Stimulated activated CD4-positive, alpha-beta T cell treated with anti-CD3 and anti-CD28 coated beads, Interleukin-15, amount 100 ng/mL, for 1 hour (primary cell): Measurements from ENCODE around the gene PIPOX.

Experiments used
- DNase-seq, 2 donors: peaks; one replicate each; pipeline ENCODE4 v3.0.0-alpha.2; 2020; ENCODE audit warnings: low read depth in 1 of 2, low spot score in 1 of 2

The PIPOX gene

GRCh38 chr17:29018788-29019474 is 24.0 kb upstream of the PIPOX start:
- DNase-seq: no peak

GRCh38 chr17:29019475-29020181 is 23.3 kb upstream of the PIPOX start:
- no peak for DNase-seq

GRCh38 chr17:29020576-29020975 is 22.4 kb upstream of the PIPOX start:
- no peak for DNase-seq

- DNase-seq: no peak
Observed at GRCh38 chr17:29021226-29021625, 21.7 kb upstream of the PIPOX start.

GRCh38 chr17:29022074-29022473 is 20.9 kb upstream of the PIPOX start:
- no peak for DNase-seq

- no peak for DNase-seq
Observed at GRCh38 chr17:29024316-29024952, 18.5 kb upstream of the PIPOX start.

GRCh38 chr17:29031488-29031887 is 11.5 kb upstream of the PIPOX start:
- no peak for DNase-seq

GRCh38 chr17:29032013-29032856 is 10.7 kb upstream of the PIPOX start:
- no peak for DNase-seq

- DNase-seq: no peak
Observed at GRCh38 chr17:29032857-29033197, 10.1 kb upstream of the PIPOX start.

GRCh38 chr17:29034510-29034909 is 8.4 kb upstream of the PIPOX start:
- DNase-seq: no peak

- no peak for DNase-seq
Observed at GRCh38 chr17:29036584-29036983, 6.4 kb upstream of the PIPOX start.

GRCh38 chr17:29037739-29038084 is 5.2 kb upstream of the PIPOX start:
- DNase-seq: no peak

- no peak for DNase-seq
Observed at GRCh38 chr17:29038085-29038795, 4.7 kb upstream of the PIPOX start.

GRCh38 chr17:29039764-29040598 is 3.0 kb upstream of the PIPOX start:
- no peak for DNase-seq

- no peak for DNase-seq
Observed at GRCh38 chr17:29041091-29041490, 1.9 kb upstream of the PIPOX start.

- DNase-seq: no peak
Observed at GRCh38 chr17:29041571-29041970, 1.4 kb upstream of the PIPOX start.

- DNase-seq: no peak
Observed at GRCh38 chr17:29042026-29042678, 789 bp upstream of the PIPOX start.

GRCh38 chr17:29043539-29044145 is 701 bp downstream of the PIPOX start:
- DNase-seq: no peak

GRCh38 chr17:29045026-29045425 is 2.1 kb downstream of the PIPOX start:
- no peak for DNase-seq
